DMS114 treated with DMSO at 0.1 percent for 48 hours (cell line): Measurements from ENCODE around the gene DZIP1L.
A peak's percentile ranks its signal among the peaks of the same experiment; 100 is the strongest.

Source experiments
- DNase-seq: peaks from one replicate; lab custom pipeline; 2025; ENCODE audit not compliant: unreplicated experiment; lab: John Stamatoyannopoulos, UW

The DZIP1L gene

DNA sequence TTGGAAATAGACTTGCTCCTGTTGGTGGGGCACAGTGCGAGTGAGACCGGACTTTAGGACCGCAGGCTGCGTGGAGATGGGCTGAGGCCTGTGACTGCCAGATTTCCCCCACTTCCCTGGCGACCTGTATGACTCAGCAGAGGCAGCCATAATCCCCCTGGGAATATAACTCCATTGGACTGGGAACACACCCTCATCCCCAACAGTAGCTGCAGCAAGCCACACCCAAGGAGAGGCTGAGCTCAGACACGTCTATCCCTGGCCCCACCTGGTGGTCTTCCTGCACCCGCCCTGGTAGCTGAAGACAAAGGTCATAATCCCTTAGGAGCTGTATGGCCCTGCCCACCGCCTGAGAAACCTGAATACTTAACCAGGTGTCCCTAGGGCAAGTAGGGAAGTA is 42.6 kb downstream of the DZIP1L start:
- DNase-seq, result no peak

- no peak for DNase-seq
These were observed 45.4 kb downstream of the DZIP1L start for GRCh38 chr3:138070006-138070405.

- DNase-seq, result peak; percentile 68
These were observed 46.7 kb downstream of the DZIP1L start for GRCh38 chr3:138068579-138069174.

DNA sequence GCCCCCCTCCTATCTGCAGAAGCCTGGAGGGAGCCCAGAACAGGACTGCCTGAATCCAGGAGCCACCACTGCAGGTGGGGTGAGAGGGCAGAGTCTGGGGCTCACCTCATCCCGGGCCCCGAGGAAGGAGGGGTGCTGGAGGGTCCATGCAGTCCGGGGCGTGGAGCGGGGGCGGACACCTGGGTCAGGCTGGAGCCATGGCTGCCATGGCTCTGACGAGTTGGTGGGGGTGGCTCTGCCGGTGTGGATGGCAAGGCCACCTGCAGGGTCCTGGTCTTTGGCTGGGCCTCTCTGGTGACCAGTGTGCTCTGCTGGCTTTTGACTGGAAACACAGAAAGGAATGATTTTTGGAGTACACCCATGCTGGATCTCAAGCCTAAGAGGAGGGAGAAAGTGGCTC is 47.4 kb downstream of the DZIP1L start:
- no peak for DNase-seq

- DNase-seq, result no peak
These were observed 48.4 kb downstream of the DZIP1L start for GRCh38 chr3:138066972-138067371.

DNA sequence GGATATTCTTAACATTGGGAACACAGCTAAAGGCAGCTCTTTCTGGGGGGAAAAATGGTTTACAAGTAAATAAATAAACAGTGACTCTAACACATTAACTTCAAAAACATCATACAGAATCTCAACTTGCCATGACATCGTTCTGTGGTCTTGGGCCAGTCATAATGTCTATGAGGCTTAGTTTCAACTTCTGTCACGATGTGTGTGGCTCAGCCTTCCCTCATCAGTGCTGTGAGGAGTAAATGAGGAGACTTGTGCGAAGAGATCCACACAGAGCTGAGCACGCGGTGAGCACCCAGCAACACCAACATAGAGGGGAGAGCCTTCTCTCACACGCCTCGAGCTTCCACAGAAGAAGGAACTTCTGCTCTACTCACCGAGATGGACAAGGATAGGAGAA is 49.0 kb downstream of the DZIP1L start:
- no peak for DNase-seq

DNA sequence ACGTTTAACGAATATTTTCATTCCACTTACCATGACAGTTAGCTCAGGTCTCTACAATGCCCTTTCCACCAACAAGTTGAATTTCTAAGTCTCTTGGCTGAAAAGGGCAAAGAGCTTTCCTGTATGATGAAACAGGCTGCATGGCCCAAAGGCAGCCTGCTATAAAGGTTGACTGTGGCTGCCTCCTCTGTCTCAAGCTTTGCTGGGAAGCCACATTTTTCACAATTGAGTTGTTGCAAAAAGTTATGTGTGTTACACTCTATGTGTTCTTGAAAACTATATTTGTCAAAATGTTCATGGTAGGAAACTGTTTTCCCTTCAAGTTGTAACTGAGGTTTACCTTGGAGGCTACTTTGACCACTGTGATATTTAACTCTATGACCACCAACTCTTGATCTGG is 49.5 kb downstream of the DZIP1L start:
- DNase-seq, result no peak

- DNase-seq, result no peak
These were observed 52.0 kb downstream of the DZIP1L start for GRCh38 chr3:138063416-138063815.

DNA sequence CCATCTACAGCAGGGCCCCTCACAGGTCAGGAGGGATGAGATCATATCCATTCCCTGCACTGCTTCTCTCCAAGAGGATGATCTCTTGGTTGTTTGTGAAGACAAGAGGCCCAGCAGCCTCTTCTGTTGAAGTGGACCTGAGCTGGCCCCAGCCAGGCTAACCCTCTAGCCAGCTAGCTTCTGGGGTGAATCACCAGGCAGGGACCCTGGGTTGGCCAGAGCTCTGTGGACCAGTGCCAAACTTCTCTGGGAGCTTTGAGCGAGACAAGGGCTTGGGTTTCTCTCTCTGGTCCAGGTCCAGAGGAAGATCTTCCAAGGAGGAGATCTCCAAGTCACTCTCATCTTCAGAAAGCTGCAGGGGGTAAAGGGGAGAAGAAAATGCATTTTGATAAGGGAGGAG is 52.8 kb downstream of the DZIP1L start:
- no peak for DNase-seq

- DNase-seq, result no peak
These were observed 53.4 kb downstream of the DZIP1L start for GRCh38 chr3:138062037-138062436.

- DNase-seq, result no peak
These were observed 54.6 kb downstream of the DZIP1L start for GRCh38 chr3:138060792-138061191.

- no peak for DNase-seq
These were observed 56.1 kb downstream of the DZIP1L start for GRCh38 chr3:138059261-138059660.

DNA sequence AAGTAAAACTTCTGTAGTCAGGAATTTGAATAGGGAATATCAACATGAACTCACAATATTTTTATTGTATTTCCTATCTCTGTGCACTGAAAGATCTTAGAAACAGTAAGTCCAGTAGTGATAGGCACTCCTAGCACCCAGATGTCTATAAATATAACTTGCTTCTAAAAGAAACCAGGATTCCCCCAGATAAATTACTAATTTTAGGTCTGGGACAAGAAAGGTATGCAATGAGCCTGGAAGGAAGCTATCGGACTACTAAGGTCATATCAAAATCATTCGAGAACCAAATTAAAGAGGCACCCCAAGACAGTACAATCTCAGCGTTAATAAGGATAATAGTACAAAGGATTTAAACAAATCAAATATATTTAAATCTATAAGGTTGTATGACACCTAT is 58.0 kb downstream of the DZIP1L start:
- no peak for DNase-seq

DNA sequence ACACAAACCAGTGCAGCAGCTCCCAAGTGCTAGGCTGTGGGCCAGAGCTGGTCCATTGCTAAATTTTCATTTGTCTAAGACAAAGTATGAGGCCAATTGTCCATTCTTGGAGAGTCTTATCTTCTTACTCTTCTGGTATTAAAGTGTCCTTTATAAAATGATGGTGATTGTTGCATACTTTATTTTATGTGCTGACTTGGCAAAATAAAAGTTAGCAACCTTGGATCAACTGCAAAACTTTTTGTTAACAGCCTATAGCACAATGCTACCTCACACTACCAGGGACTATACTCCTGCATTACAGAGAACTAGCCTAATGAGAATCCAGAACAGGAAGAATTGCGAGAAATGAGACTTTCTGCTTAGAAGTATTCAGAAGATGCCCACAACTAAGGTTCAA is 61.4 kb downstream of the DZIP1L start:
- no peak for DNase-seq

DNA sequence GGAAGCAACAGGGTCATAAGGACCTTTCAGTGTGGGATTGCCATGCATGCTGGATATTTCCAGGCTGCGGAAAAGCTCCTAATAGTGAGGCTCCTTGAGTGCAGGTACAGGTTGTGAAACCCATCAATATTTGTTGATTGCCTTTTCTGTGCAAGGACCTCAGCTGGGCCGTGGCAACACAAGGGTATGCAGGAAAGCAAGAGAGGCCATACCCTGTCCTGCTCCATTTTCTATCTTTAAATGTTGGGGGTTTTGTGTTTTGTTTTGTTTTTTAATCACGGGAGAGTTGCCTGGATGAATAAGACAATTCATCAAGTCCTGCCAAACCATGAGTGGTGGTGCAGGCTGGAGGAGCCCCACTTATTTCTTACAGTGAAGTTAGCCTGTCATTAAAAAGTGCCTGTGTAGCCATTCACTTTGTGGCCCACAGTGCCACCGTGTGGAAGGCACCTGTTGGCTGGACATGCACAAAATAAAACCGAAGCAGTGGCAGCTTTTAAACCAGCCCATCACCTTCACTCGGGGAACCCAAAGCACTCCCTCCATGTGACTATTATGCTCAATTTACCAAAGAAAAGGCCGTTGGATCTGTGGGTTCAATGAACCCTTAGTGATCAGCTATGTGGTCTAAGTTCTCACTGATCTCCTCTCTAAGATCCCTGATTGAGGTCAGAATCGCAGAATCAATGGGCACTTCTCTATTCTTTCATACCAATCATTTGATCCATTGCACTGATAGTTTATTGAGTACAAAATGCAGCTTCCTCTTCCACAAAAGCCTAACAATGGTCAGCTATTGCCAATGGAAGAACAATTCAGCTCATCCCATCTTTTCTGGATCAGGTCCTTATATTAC is 63.2 kb downstream of the DZIP1L start:
- DNase-seq, result peak; percentile 14

- DNase-seq, result no peak
These were observed 66.1 kb downstream of the DZIP1L start for GRCh38 chr3:138049157-138049919.

DNA sequence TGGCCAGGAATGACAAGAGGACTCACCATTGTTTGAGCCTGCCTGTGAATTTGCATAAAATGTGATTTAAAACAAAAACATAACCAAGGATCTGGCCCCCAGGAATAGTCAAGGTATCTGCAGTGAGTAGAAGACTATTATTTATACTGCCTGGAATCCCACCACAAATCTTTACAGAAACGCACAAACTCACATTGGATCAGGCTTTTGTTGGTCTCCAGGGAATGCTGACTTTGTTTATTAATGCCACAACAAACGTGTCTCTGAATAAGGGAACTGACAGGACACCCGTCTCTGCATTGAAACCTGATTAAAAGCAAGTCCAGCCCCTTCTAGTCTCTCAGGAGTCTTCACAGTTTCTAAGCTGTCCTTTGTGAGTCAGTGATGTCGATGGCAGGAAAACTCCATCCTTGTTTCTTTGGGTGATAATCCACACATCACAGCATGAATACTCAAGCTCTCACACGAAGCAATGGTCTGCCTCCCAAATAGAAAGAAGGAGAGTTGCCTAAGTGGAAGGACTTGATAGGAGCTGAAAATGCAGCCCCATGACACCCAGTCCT is 67.7 kb downstream of the DZIP1L start:
- no peak for DNase-seq

DNA sequence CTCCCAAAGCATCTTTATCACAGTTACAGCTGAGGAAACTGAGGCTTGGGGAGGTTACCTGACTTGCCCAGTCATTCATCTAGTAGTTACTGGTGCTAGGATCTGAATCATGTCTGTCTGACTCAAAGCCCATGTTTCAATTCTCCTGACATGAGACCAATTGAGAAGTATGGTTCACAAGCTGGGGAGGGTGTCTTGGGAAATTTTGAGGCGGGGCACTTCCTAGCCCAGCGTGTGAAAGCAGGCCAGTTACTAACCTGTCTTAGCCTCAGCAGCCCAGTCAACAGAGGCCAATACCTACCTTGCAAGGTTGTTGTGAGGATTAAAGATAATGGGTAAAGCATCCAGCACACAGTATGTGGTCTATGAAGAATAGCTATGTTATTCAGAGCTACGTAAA is 68.5 kb downstream of the DZIP1L start:
- no peak for DNase-seq

DNA sequence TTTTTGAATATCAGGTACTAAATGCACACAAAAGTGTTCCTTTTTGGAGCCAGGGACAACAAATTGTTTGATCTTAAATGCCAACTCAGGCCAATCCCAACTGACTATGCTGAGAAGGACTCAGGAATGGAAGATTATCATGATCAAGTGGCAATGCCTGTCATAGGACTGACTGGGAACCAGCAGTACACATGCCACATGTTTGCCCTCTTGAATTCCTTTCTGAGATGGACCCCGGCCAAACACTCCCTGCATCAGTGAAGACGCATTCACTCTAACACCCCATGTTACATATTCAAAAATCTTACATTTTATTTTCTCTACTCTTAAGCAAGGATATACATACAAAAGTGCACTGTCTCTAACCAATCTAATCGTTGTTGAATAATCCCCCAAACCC is 69.3 kb downstream of the DZIP1L start:
- DNase-seq, result no peak

- no peak for DNase-seq
These were observed 72.0 kb downstream of the DZIP1L start for GRCh38 chr3:138043266-138044029.

- no peak for DNase-seq
These were observed 73.4 kb downstream of the DZIP1L start for GRCh38 chr3:138042043-138042442.
